K562 (cell line): ENCODE results near the gene MYL6B. TPM values are rescaled to one million over a fixed set of nuclear protein-coding genes. Genes with fewer than 3 reads are reported as not detected.

ENCODE experiments used
- CCNT2 ChIP-seq: IDR thresholded peaks from 2 replicates; pipeline ENCODE4 v1.6.1; 2011; ENCODE audit warnings: borderline replicate concordance, low read depth, mild to moderate bottlenecking, moderate library complexity, mixed read lengths, low read length; ENCODE audit not compliant: insufficient read length; ENCODE audit errors: extremely low read depth
- ELF2 ChIP-seq: fragments of 250-450 bp; sonication (Bioruptor Pico); IDR thresholded peaks from 2 replicates; pipeline ENCODE4 v1.5.0; 2021; ENCODE audit warnings: mild to moderate bottlenecking
- HDAC3 ChIP-seq: fragments of 450-650 bp; IDR thresholded peaks from 2 replicates; pipeline ENCODE4 v1.6.1; 2018; ENCODE audit warnings: borderline replicate concordance, mild to moderate bottlenecking, moderate library complexity; ENCODE audit not compliant: partially characterized antibody
- HIVEP1 ChIP-seq: fragments of 250-450 bp; sonication (Bioruptor Pico); IDR thresholded peaks from 2 replicates; pipeline ENCODE4 v1.4.0; 2020; ENCODE audit warnings: mild to moderate bottlenecking
- HLTF ChIP-seq: fragments of 450-650 bp; IDR thresholded peaks from 2 replicates; pipeline ENCODE4 v1.6.1; 2016
- HMG20B ChIP-seq: fragments of 250-450 bp; sonication (Bioruptor Pico); IDR thresholded peaks from 2 replicates; pipeline ENCODE4 v1.5.0; 2021; ENCODE audit warnings: mild to moderate bottlenecking
- IFI16 ChIP-seq: fragments of 250-450 bp; sonication (Bioruptor Pico); IDR thresholded peaks from 2 replicates; pipeline ENCODE4 v2.1.2; 2022; ENCODE audit warnings: mild to moderate bottlenecking, inconsistent platforms
- KDM1A ChIP-seq, 2 experiments: fragments of 450-650 bp; IDR thresholded peaks; 2 replicates each; pipeline ENCODE4 v1.6.1; 2016; ENCODE audit warnings: mild to moderate bottlenecking in 2 of 2
- POLR2B ChIP-seq: fragments of 450-650 bp; IDR thresholded peaks from 2 replicates; pipeline ENCODE4 v1.6.1; 2018; ENCODE audit warnings: low read depth; ENCODE audit not compliant: partially characterized antibody
- SMARCC2 ChIP-seq: fragments of 450-650 bp; IDR thresholded peaks from 2 replicates; pipeline ENCODE4 v1.6.1; 2017; ENCODE audit warnings: antibody characterized with exemption, moderate library complexity, mild to moderate bottlenecking, low read depth
- SNIP1 ChIP-seq: fragments of 450-650 bp; IDR thresholded peaks from 2 replicates; pipeline ENCODE4 v1.7.1; 2017; ENCODE audit warnings: low read depth, mild to moderate bottlenecking
- SREBF2 ChIP-seq: sonication (generic); formaldehyde crosslinking; IDR thresholded peaks from 2 replicates; pipeline ENCODE4 v1.4.0; 2020; ENCODE audit warnings: mild to moderate bottlenecking, missing genetic modification reagents
- TAF9B ChIP-seq: fragments of 450-650 bp; IDR thresholded peaks from 2 replicates; pipeline ENCODE4 v1.6.1; 2018; ENCODE audit warnings: mild to moderate bottlenecking; ENCODE audit not compliant: partially characterized antibody
- TGIF2 ChIP-seq: sonication (generic); formaldehyde crosslinking; IDR thresholded peaks from 2 replicates; pipeline ENCODE4 v1.8.1; 2022; ENCODE audit warnings: mild to moderate bottlenecking, missing genetic modification reagents, moderate library complexity
- polyA plus RNA-seq, 8 experiments: library from polyadenylated mRNA; depleted of rRNA in 4 of 8; stranded (reverse) in 5 of 8; unstranded in 3 of 8; fragments of >200 nt; fragmentation: Nextera tagmentation in 2 of 8; fragmentation: Illumina TruSeq in 1 of 8; extraction: Ambion mirVana in 2 of 8; extraction: Trizol in 1 of 8; gene quantifications; 2 replicates each; pipeline versions ENCODE4 v1.2.1 to v1.2.3, GENCODE V29; 2011 to 2014; ENCODE audit warnings: inconsistent platforms in 1 of 8, missing spikeins in 1 of 8
- total RNA-seq, 7 experiments: library from RNA; depleted of rRNA in 6 of 7; stranded (reverse); fragments of >200 nt in 6 of 7; fragmentation: Illumina TruSeq in 2 of 7; extraction: Trizol in 2 of 7; gene quantifications; 2 replicates each; pipeline versions ENCODE4 v1.2.1 to v1.2.3, GENCODE V29; 2011 to 2021; ENCODE audit warnings: low replicate concordance in 1 of 7
- TF ChIP-seq, protein P1 (sequence below): fragments of 450-650 bp; IDR thresholded peaks from 2 replicates; pipeline ENCODE4 v1.6.1; 2014; ENCODE audit warnings: low read depth, mild to moderate bottlenecking, moderate library complexity, borderline replicate concordance
- TF ChIP-seq, protein P2 (sequence below): fragments of 250-450 bp; sonication (Bioruptor Pico); IDR thresholded peaks from 2 replicates; pipeline ENCODE4 v1.4.0; 2020
- TF ChIP-seq, protein P3 (sequence below), 2 experiments: fragments of 450-650 bp in 1 of 2; IDR thresholded peaks; 2 replicates each; pipeline ENCODE4 v1.6.1; 2011 to 2017; ENCODE audit warnings: low read depth in 2 of 2, antibody characterized with exemption in 1 of 2, borderline replicate concordance in 1 of 2, low read length in 1 of 2, mild to moderate bottlenecking in 1 of 2, mixed read lengths in 1 of 2; ENCODE audit not compliant: control insufficient read depth in 1 of 2
- TF ChIP-seq, protein P4 (sequence below): fragments of 450-650 bp; IDR thresholded peaks from 2 replicates; pipeline ENCODE4 v1.6.1; 2016; ENCODE audit warnings: borderline replicate concordance

MYL6B gene
- total and polyA plus RNA-seq, 9 of the 15 experiments (the other 6 are each of a cell fraction or from before 2014, with no cell fraction given) = 42.8 to 77.3 (median 68.6) TPM

DNA sequence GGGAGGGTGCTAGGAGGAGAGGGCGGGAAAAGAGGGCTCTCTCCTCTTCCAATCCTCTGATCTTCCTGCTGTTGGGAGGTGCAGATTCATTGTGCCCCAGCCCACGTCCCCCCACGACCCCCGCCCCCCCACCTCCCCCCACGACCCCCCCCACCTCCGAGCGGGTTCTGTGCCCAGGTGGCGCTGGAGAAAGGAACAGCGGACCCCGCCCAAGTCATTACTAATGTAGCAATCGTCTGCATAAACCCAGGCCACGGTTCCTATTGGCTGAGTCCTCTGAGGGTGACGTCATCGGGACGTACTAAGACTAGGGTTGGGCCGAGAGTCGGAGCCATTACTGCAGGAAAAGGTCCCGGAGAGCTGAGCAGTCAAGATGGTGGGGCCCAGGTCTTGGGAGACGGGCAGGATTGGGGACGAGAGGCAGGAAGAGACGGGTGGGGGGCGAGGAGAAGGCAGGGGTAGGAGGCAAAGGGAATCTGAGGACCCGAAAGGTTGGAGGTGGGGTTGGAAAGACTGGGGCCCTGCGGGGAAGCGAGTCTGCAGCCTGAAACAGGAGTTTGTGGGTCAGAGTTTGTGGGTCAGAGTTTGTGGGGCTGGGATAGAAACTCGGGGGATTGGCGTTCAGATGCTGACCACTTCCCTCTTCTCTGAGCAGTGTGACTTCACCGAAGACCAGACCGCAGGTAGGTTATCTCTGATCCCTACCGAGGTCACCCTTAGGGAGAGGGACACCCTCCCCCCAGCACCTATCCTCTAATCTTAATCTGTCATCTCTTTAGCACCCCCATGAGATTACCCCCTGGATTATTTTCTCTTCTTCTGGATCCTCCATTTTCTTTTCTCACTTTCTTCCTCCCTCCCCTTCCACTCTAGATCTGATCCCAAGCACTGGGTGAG, 5.9 kb downstream of the MYL6B start, which contains the start of gene MYL6 (continued):
- TF ChIP-seq SREBF2 (CRISPR knock-in tag) = no peak
- TF ChIP-seq, protein P1, sequence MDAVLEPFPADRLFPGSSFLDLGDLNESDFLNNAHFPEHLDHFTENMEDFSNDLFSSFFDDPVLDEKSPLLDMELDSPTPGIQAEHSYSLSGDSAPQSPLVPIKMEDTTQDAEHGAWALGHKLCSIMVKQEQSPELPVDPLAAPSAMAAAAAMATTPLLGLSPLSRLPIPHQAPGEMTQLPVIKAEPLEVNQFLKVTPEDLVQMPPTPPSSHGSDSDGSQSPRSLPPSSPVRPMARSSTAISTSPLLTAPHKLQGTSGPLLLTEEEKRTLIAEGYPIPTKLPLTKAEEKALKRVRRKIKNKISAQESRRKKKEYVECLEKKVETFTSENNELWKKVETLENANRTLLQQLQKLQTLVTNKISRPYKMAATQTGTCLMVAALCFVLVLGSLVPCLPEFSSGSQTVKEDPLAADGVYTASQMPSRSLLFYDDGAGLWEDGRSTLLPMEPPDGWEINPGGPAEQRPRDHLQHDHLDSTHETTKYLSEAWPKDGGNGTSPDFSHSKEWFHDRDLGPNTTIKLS = 0 out of 2 replicates have a peak, but pooled peaks have one; percentile 20
- no peak; the same call in 1 of the 2 replicates for TF ChIP-seq HMG20B
- TF ChIP-seq, protein P2, sequence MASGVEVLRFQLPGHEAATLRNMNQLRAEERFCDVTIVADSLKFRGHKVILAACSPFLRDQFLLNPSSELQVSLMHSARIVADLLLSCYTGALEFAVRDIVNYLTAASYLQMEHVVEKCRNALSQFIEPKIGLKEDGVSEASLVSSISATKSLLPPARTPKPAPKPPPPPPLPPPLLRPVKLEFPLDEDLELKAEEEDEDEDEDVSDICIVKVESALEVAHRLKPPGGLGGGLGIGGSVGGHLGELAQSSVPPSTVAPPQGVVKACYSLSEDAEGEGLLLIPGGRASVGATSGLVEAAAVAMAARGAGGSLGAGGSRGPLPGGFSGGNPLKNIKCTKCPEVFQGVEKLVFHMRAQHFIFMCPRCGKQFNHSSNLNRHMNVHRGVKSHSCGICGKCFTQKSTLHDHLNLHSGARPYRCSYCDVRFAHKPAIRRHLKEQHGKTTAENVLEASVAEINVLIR = peak; percentile 62
- TF ChIP-seq, protein P3, sequence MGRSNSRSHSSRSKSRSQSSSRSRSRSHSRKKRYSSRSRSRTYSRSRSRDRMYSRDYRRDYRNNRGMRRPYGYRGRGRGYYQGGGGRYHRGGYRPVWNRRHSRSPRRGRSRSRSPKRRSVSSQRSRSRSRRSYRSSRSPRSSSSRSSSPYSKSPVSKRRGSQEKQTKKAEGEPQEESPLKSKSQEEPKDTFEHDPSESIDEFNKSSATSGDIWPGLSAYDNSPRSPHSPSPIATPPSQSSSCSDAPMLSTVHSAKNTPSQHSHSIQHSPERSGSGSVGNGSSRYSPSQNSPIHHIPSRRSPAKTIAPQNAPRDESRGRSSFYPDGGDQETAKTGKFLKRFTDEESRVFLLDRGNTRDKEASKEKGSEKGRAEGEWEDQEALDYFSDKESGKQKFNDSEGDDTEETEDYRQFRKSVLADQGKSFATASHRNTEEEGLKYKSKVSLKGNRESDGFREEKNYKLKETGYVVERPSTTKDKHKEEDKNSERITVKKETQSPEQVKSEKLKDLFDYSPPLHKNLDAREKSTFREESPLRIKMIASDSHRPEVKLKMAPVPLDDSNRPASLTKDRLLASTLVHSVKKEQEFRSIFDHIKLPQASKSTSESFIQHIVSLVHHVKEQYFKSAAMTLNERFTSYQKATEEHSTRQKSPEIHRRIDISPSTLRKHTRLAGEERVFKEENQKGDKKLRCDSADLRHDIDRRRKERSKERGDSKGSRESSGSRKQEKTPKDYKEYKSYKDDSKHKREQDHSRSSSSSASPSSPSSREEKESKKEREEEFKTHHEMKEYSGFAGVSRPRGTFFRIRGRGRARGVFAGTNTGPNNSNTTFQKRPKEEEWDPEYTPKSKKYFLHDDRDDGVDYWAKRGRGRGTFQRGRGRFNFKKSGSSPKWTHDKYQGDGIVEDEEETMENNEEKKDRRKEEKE (IDR thresholded peaks at IDR 0.05; ENCODE audit: borderline replicate concordance in 1 of 2, control insufficient read depth in 1 of 2, low read depth in 2 of 2, low read length in 1 of 2) = no peak
- no peak for TF ChIP-seq KDM1A (IDR thresholded peaks at IDR 0.05)
- TF ChIP-seq IFI16 (CRISPR knock-in tag) = no peak
- 0 out of 2 replicates have a peak, but pooled peaks have one; percentile 48 for TF ChIP-seq HIVEP1 (CRISPR knock-in tag)
- peak; percentile 94 for TF ChIP-seq TAF9B
- TF ChIP-seq HDAC3 = no peak
- TF ChIP-seq TGIF2 = no peak
- no peak; the same call in 1 of the 2 replicates for TF ChIP-seq SNIP1
- peak; percentile 88; the same call in 1 of the 2 replicates for TF ChIP-seq HLTF
- peak; percentile 99 for TF ChIP-seq POLR2B
- TF ChIP-seq ELF2 (CRISPR knock-in tag) = peak; percentile 82
- TF ChIP-seq, protein P4, sequence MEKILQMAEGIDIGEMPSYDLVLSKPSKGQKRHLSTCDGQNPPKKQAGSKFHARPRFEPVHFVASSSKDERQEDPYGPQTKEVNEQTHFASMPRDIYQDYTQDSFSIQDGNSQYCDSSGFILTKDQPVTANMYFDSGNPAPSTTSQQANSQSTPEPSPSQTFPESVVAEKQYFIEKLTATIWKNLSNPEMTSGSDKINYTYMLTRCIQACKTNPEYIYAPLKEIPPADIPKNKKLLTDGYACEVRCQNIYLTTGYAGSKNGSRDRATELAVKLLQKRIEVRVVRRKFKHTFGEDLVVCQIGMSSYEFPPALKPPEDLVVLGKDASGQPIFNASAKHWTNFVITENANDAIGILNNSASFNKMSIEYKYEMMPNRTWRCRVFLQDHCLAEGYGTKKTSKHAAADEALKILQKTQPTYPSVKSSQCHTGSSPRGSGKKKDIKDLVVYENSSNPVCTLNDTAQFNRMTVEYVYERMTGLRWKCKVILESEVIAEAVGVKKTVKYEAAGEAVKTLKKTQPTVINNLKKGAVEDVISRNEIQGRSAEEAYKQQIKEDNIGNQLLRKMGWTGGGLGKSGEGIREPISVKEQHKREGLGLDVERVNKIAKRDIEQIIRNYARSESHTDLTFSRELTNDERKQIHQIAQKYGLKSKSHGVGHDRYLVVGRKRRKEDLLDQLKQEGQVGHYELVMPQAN = peak; percentile 58
- peak; percentile 49 for TF ChIP-seq CCNT2
- TF ChIP-seq SMARCC2 = 0 out of 2 replicates have a peak, but pooled peaks have one; percentile 40
